ENCODE measurements around the gene ALDH9A1.
"Not testable (repeated sequence)": the region's sequence is repeated elsewhere in the genome, so short reads cannot be mapped to it uniquely, and the experiment has no call there.

The ALDH9A1 gene

GRCh38 chr1:165726841-165727240, 28.5 kb upstream of the ALDH9A1 start:
- no peak for TF ChIP-seq CTCF (IDR thresholded peaks at IDR 0.05; ENCODE audit: low read depth, low read length)

GRCh38 chr1:165726169-165726568, 27.8 kb upstream of the ALDH9A1 start:
- TF ChIP-seq CTCF (IDR thresholded peaks at IDR 0.05; ENCODE audit: low read depth, low read length): no peak
- DNase-seq (ENCODE audit: extremely low read depth, low read depth): no peak

More at GRCh38 chr1:165726841-165727240, 28.5 kb upstream of the ALDH9A1 start:
- no peak for DNase-seq (ENCODE audit: extremely low read depth, low read depth)

DNA sequence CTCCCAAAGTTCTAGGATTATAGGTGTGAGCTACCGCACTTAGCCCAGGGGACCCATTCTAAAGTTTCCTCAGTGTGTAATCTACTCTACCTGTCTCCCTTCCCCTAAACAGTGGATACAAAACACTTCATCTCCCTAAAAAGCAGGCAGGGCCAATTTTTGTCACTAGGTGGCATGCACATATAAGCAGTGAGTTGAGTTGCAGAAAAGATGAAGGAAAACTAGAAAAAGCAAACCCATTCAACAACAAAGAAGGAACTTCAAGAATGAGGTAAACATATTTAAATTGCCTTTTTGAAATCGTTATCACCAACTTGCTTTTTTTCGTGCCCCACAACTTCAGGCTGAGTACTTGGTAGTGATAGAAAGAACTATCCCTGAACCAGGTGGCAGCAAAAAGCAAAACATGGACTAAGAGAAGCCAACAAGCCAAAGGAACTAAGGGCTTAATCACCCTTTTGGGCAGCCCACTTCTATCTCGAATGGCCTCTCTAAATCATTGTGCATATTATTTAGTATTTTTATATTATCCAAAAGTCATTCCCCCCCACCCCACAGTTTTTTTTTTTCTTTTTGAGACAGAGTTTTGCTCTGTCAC, 19.7 kb upstream of the ALDH9A1 start:
- peak; percentile 91 for TF ChIP-seq CTCF (IDR thresholded peaks at IDR 0.05; ENCODE audit: low read depth, low read length)
- DNase-seq (ENCODE audit: extremely low read depth, low read depth): no peak

- not testable (repeated sequence) for DNase-seq (ENCODE audit: extremely low read depth, low read depth)
Observed at GRCh38 chr1:165716265-165717051, 18.1 kb upstream of the ALDH9A1 start.

- no peak for DNase-seq (ENCODE audit: extremely low read depth, low read depth)
- TF ChIP-seq CTCF (IDR thresholded peaks at IDR 0.05; ENCODE audit: low read depth, low read length): no peak
Observed at GRCh38 chr1:165712764-165713163, 14.4 kb upstream of the ALDH9A1 start.

GRCh38 chr1:165707984-165708706, 9.8 kb upstream of the ALDH9A1 start:
- TF ChIP-seq CTCF (IDR thresholded peaks at IDR 0.05; ENCODE audit: low read depth, low read length): no peak
- no peak for DNase-seq (ENCODE audit: extremely low read depth, low read depth)

DNA sequence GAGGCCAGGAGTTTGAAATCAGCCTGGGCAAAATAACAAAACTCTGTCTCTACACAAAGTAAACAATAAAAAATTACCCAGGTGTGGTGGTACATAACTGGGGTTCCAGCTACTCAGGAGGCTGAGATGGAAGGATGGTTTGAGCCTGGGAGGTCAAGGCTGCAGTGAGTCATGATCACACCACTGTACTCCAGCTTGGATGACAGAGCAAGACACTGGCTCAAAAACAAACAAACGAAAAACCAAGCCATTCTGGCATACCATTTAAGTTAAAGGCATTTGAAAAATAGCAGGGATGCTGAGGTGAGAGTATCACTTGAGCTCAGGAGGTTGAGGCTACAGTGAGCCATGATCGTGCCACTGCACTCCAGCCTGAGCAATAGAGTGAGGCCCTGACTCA, 5.3 kb upstream of the ALDH9A1 start:
- TF ChIP-seq CTCF (IDR thresholded peaks at IDR 0.05; ENCODE audit: low read depth, low read length): no peak
- no peak for DNase-seq (ENCODE audit: extremely low read depth, low read depth)

DNA sequence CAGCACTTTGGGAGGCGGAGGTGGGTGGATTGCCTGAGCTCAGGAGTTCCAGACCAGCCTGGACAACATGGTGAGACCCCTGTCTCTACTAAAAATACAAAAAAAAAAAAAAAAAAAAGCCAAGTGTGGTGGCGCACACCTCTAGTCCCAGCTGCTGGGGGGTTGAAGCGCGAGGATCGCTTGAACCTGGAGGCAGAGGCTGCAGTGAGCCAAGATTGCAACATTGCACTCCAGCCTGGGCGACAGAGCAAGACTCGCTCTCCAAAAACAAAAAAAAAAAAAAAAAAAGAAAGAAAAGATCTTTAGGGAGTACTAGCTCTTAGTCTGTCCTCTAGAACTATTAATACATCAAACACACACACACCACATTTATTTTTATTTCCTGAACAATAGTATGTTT, 3.6 kb upstream of the ALDH9A1 start:
- not testable (repeated sequence) for DNase-seq (ENCODE audit: extremely low read depth, low read depth)

Measured in AG09319 (cell line).